CD14-positive monocyte (primary cell): ENCODE measurements around the gene ACTL8. TPM values are rescaled to one million over a fixed set of nuclear protein-coding genes. Genes with fewer than 3 reads are reported as not detected.

Experiments used
- DNase-seq, 3 donors: peaks; one replicate each; pipeline ENCODE4 v3.0.0-alpha.2; 2011 to 2022
- H2AFZ ChIP-seq: 2 replicates; pipeline ENCODE4 v1.6.0; 2012; ENCODE audit warnings: mild to moderate bottlenecking, low read depth, low read length, inconsistent platforms; ENCODE audit not compliant: insufficient read depth, poor library complexity, severe bottlenecking
- H3K27ac ChIP-seq, 2 donors: 1 replicate in 1 of 2; 2 replicates in 1 of 2; pipeline ENCODE4 v1.5.1; 2012 to 2013; ENCODE audit warnings: low read length in 2 of 2, control low read depth in 1 of 2, inconsistent platforms in 1 of 2, low read depth in 1 of 2, mild to moderate bottlenecking in 1 of 2
- H3K27me3 ChIP-seq, 2 donors: one replicate each; pipeline versions ENCODE4 v1.6.0 to v1.6.1; 2011 to 2013; ENCODE audit warnings: low read length in 2 of 2; ENCODE audit not compliant: control insufficient read depth in 2 of 2, insufficient read depth in 2 of 2
- H3K36me3 ChIP-seq, 2 donors: replicated peaks in 1 of 2; 1 replicate in 1 of 2; 2 replicates in 1 of 2; pipeline versions ENCODE4 v1.5.1 to v1.6.1; 2012 to 2013; ENCODE audit warnings: low read length in 2 of 2, control low read depth in 1 of 2, inconsistent platforms in 1 of 2, mild to moderate bottlenecking in 1 of 2; ENCODE audit not compliant: insufficient read depth in 2 of 2, control insufficient read depth in 1 of 2
- H3K4me1 ChIP-seq, 2 donors: 1 replicate in 1 of 2; 2 replicates in 1 of 2; pipeline versions ENCODE4 v1.5.1 to v1.6.1; 2012 to 2013; ENCODE audit warnings: low read length in 2 of 2, control low read depth in 1 of 2, inconsistent platforms in 1 of 2, mild to moderate bottlenecking in 1 of 2, moderate library complexity in 1 of 2; ENCODE audit not compliant: insufficient read depth in 2 of 2, control insufficient read depth in 1 of 2
- H3K4me2 ChIP-seq: replicated peaks from 2 replicates; pipeline ENCODE3; 2012; ENCODE audit warnings: low read length, moderate library complexity, mild to moderate bottlenecking; ENCODE audit not compliant: poor library complexity, severe bottlenecking; ENCODE audit errors: extremely low read depth
- H3K4me3 ChIP-seq, 3 experiments: fragments of 200-600 bp in 1 of 3; sonication (generic) in 1 of 3; replicated peaks in 1 of 3; 1 replicate in 2 of 3; 2 replicates in 1 of 3; pipeline ENCODE4 v1.5.1; 2011 to 2013; ENCODE audit warnings: low read length in 3 of 3, mild to moderate bottlenecking in 3 of 3, control low read depth in 2 of 3, low read depth in 2 of 3, inconsistent platforms in 1 of 3, moderate library complexity in 1 of 3
- H3K79me2 ChIP-seq: 2 replicates; pipeline ENCODE4 v1.6.0; 2012; ENCODE audit warnings: mild to moderate bottlenecking, control low read depth, inconsistent platforms, low read length, moderate library complexity; ENCODE audit not compliant: insufficient read depth
- H3K9ac ChIP-seq: 2 replicates; pipeline ENCODE4 v1.6.0; 2017; ENCODE audit warnings: low read length, mild to moderate bottlenecking; ENCODE audit not compliant: insufficient read depth, poor library complexity, severe bottlenecking
- H3K9me3 ChIP-seq, 2 donors: replicated peaks in 1 of 2; 1 replicate in 1 of 2; 2 replicates in 1 of 2; pipeline versions ENCODE4 v1.5.1 to v1.6.1; 2012 to 2013; ENCODE audit warnings: low read length in 2 of 2, control low read depth in 1 of 2; ENCODE audit not compliant: control insufficient read depth in 1 of 2, insufficient read depth in 1 of 2
- H4K20me1 ChIP-seq: 2 replicates; pipeline ENCODE4 v1.6.0; 2012; ENCODE audit warnings: mild to moderate bottlenecking, low read length, control low read depth, moderate library complexity; ENCODE audit not compliant: insufficient read depth
- H3K27ac Mint-ChIP-seq, 7 donors: one replicate each; pipeline ENCODE4 v1.8.0; 2020; ENCODE audit warnings: mild to moderate bottlenecking in 7 of 7, mixed read lengths in 7 of 7, moderate library complexity in 6 of 7, inconsistent platforms in 2 of 7
- H3K27me3 Mint-ChIP-seq, 3 donors: one replicate each; pipeline ENCODE4 v1.8.0; 2021 to 2022; ENCODE audit warnings: low read depth in 3 of 3, mild to moderate bottlenecking in 3 of 3, mixed read lengths in 3 of 3, moderate library complexity in 3 of 3, inconsistent platforms in 1 of 3
- H3K36me3 Mint-ChIP-seq, 2 donors: one replicate each; pipeline ENCODE4 v1.8.0; 2020; ENCODE audit warnings: mixed read lengths in 2 of 2, inconsistent platforms in 1 of 2, mild to moderate bottlenecking in 1 of 2
- H3K4me1 Mint-ChIP-seq: one replicate; pipeline ENCODE4 v1.8.0; 2020; ENCODE audit warnings: mild to moderate bottlenecking, mixed read lengths
- H3K4me3 Mint-ChIP-seq, 2 donors: one replicate each; pipeline ENCODE4 v1.8.0; 2020; ENCODE audit warnings: mild to moderate bottlenecking in 2 of 2, mixed read lengths in 2 of 2, moderate library complexity in 1 of 2
- H3K9me3 Mint-ChIP-seq, 7 donors: one replicate each; pipeline ENCODE4 v1.8.0; 2020 to 2022; ENCODE audit warnings: mixed read lengths in 7 of 7, mild to moderate bottlenecking in 6 of 7, moderate library complexity in 6 of 7, inconsistent platforms in 2 of 7
- CTCF ChIP-seq: fragments of 200-600 bp; IDR thresholded peaks from one replicate; pipeline ENCODE4 v1.8.0; 2022; ENCODE audit warnings: antibody characterized with exemption, mild to moderate bottlenecking
- WGBS: methylation state at CpG from one replicate; pipeline ENCODE4 v1.1.5; 2013; ENCODE audit warnings: missing lambda C conversion rate; ENCODE audit not compliant: insufficient coverage; 5-methylcytosine and 5-hydroxymethylcytosine counted together
- intact Hi-C, 2 donors: fragments of 100-400 bp; cut with micrococcal nuclease; formaldehyde crosslinking; loops; one replicate each; pipeline versions ENCODE4 v1.15.0 to v1.15.1; 2023
- polyA plus RNA-seq, 3 donors: library from polyadenylated mRNA; depleted of rRNA in 1 of 3; unstranded in 2 of 3; stranded (reverse) in 1 of 3; fragments of 300-500 nt in 2 of 3; fragments of >200 nt in 1 of 3; fragmentation: Illumina TruSeq in 2 of 3; gene quantifications; 1 replicate in 2 of 3; 2 replicates in 1 of 3; pipeline ENCODE4 v1.2.3, GENCODE V29; 2012 to 2021

ACTL8 gene
- polyA plus RNA-seq, 3 donors, result not detected

- Histone ChIP-seq H3K36me3 (no peaks in the 10 kb centered on the region), H2AFZ (no peak overlapping the region), H3K4me2 (no peak overlapping the region), H3K9me3 (peaks cover 0 to 3% of the 10 kb centered on the region in 2 donors), H3K27me3 (no peaks in the 10 kb centered on the region), H3K9ac (no peak overlapping the region), H3K79me2 (no peaks in the 10 kb centered on the region), H3K4me3 (no peak overlapping the region), H4K20me1 (no peaks in the 10 kb centered on the region), H3K4me1 (peaks cover under 1 to 2% of the 10 kb centered on the region in 2 donors), H3K27ac (no peak overlapping the region)
- no peak for DNase-seq
- Mint-ChIP-seq H3K27me3 (peaks cover 2 to 12% (median 5%) of the 10 kb centered on the region in 3 donors), H3K27ac (no peak overlapping the region), H3K4me3 (no peak overlapping the region), H3K4me1 (peaks cover 4% of the 10 kb centered on the region), H3K36me3 (no peaks in the 10 kb centered on the region), H3K9me3 (peaks cover 0 to 3% (median 0%) of the 10 kb centered on the region in 7 donors)
- WGBS, result 88% methylated on average over 4 of the region's 6 CpGs
- intact Hi-C loops, result no loop called here
- TF ChIP-seq CTCF, result no peak
Observed at GRCh38 chr1:17792421-17792820, 37.3 kb downstream of the ACTL8 start.

- Histone ChIP-seq H2AFZ (no peak overlapping the region), H3K27me3 (peaks cover 0 to 3% of the 10 kb centered on the region in 2 donors), H3K9ac (no peak overlapping the region), H3K4me2 (no peak overlapping the region), H3K4me3 (no peak overlapping the region), H3K9me3 (no peaks in the 10 kb centered on the region), H4K20me1 (no peaks in the 10 kb centered on the region), H3K36me3 (no peaks in the 10 kb centered on the region), H3K4me1 (peaks cover 3% of the 10 kb centered on the region in 2 donors), H3K79me2 (no peaks in the 10 kb centered on the region), H3K27ac (no peak overlapping the region)
- Mint-ChIP-seq H3K27ac (no peak overlapping the region), H3K4me1 (peaks cover 8% of the 10 kb centered on the region), H3K9me3 (peaks cover 0 to 2% (median 0%) of the 10 kb centered on the region in 7 donors), H3K27me3 (peaks cover 15 to 18% (median 15%) of the 10 kb centered on the region in 3 donors), H3K4me3 (no peak overlapping the region), H3K36me3 (no peaks in the 10 kb centered on the region)
- 74% methylated on average over 4 of the region's 15 CpGs for WGBS
- intact Hi-C loops, result no loop called here
- TF ChIP-seq CTCF, result no peak
- DNase-seq, result no peak
Observed at GRCh38 chr1:17795081-17795809, 40.1 kb downstream of the ACTL8 start.
